ENCODE results near the gene ATP6V0A1.
A peak's percentile ranks its signal among the peaks of the same experiment; 100 is the strongest.
"Not testable (repeated sequence)": the region's sequence is repeated elsewhere in the genome, so short reads cannot be mapped to it uniquely, and the experiment has no call there.

Gene ATP6V0A1

GRCh38 chr17:42553161-42553818 lies 94.6 kb downstream of the ATP6V0A1 start:
- Histone ChIP-seq H3K4me3 (ENCODE audit: low read depth, low read length) (peak overlapping the region; percentile 95; the same call in 1 of the 2 replicates), H3K27ac (ENCODE audit: low read depth, low read length) (no peak overlapping the region), H3K27me3 (ENCODE audit: control insufficient read depth, insufficient read depth, low read length) (no peaks in the 10 kb centered on the region), H3K9ac (ENCODE audit: low read length) (no peak overlapping the region), H3K4me1 (ENCODE audit: control insufficient read depth, insufficient read depth, low read length) (peaks cover 16% of the 10 kb centered on the region), H3K36me3 (ENCODE audit: control insufficient read depth, insufficient read depth, low read length) (no peaks in the 10 kb centered on the region), H3K9me3 (ENCODE audit: control insufficient read depth, insufficient read depth, low read depth, low read length) (no peaks in the 10 kb centered on the region)

- Histone ChIP-seq H3K9me3 (ENCODE audit: control insufficient read depth, insufficient read depth, low read depth, low read length) (no peaks in the 10 kb centered on the region), H3K4me1 (ENCODE audit: control insufficient read depth, insufficient read depth, low read length) (peaks cover 16% of the 10 kb centered on the region), H3K27me3 (ENCODE audit: control insufficient read depth, insufficient read depth, low read length) (no peaks in the 10 kb centered on the region), H3K9ac (ENCODE audit: low read length) (peak overlapping the region; percentile 36), H3K27ac (ENCODE audit: low read depth, low read length) (no peak overlapping the region), H3K4me3 (ENCODE audit: low read depth, low read length) (peak overlapping the region; percentile 95), H3K36me3 (ENCODE audit: control insufficient read depth, insufficient read depth, low read length) (no peaks in the 10 kb centered on the region)
Measured at GRCh38 chr17:42553866-42554249, 95.2 kb downstream of the ATP6V0A1 start.

DNA sequence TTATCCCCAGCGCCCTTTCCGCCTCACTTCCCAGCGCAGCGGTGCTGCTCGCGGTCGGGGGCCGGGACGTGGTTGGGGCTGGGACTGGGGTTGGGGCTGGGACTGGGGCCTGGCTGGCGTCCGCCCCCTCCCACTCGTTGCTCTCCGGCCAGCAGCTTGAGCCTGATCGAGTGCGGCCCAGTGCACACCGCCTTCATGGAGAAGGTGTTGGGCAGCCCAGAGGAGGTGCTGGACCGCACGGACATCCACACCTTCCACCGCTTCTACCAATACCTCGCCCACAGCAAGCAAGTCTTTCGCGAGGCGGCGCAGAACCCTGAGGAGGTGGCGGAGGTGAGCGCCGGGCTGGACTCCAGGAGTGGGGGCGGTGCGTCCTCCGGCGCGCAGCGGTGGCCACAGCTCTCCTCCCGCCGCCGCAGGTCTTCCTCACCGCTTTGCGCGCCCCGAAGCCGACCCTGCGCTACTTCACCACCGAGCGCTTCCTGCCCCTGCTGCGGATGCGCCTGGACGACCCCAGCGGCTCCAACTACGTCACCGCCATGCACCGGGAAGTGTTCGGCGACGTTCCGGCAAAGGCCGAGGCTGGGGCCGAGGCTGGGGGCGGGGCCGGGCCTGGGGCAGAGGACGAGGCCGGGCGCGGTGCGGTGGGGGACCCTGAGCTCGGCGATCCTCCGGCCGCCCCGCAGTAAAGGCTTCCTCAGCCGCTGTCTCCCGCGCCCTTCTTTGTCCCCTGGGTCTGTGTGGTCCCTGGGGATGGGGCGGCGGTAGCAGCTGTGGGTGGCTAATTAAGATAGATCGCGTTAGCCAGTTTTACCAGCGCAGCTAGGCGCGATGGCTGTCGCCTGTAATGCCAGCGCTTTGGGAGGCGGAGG lies 95.8 kb downstream of the ATP6V0A1 start:
- peak overlapping the region; percentile 81 for H3K9ac ChIP-seq (ENCODE audit: low read length)
- H3K4me1 ChIP-seq (ENCODE audit: control insufficient read depth, insufficient read depth, low read length) = peaks cover 16% of the 10 kb centered on the region
- H3K27ac ChIP-seq (ENCODE audit: low read depth, low read length) = peak overlapping the region; percentile 24; the same call in 1 of the 2 replicates
- H3K36me3 ChIP-seq (ENCODE audit: control insufficient read depth, insufficient read depth, low read length) = no peaks in the 10 kb centered on the region
- peak overlapping the region; percentile 95 for H3K4me3 ChIP-seq (ENCODE audit: low read depth, low read length)
- no peaks in the 10 kb centered on the region for H3K27me3 ChIP-seq (ENCODE audit: control insufficient read depth, insufficient read depth, low read length)
- no peaks in the 10 kb centered on the region for H3K9me3 ChIP-seq (ENCODE audit: control insufficient read depth, insufficient read depth, low read depth, low read length)

DNA sequence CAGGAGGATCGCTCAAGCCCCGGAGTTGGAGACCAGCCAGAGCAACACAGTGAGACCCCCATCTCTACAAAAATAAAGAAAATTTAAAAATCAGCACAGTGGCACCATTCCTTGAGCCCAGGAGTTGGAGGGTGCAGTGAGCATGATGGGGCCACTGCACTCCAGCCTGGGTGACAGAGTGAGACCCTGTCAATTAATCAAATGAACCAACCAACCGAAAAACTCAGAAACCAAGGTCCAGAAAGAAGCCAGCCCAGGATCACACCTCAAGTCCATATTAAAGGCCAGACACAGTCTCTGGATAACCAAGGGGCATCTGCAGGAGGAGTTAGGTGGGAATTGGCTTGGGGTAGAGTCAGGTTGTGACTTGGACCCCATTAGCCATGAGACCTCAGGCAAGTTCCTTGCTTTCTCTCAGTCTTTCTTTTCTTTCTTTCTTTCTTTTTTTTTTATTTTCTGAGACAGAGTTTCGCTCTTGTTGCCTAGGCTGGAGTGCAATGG lies 96.5 kb downstream of the ATP6V0A1 start:
- Histone ChIP-seq H3K27ac (ENCODE audit: low read depth, low read length) (0 out of 2 replicates have a peak overlapping the region, but pooled peaks have one; percentile 24), H3K9me3 (ENCODE audit: control insufficient read depth, insufficient read depth, low read depth, low read length) (no peaks in the 10 kb centered on the region), H3K27me3 (ENCODE audit: control insufficient read depth, insufficient read depth, low read length) (no peaks in the 10 kb centered on the region), H3K9ac (ENCODE audit: low read length) (peak overlapping the region; percentile 81), H3K4me1 (ENCODE audit: control insufficient read depth, insufficient read depth, low read length) (peaks cover 16% of the 10 kb centered on the region), H3K4me3 (ENCODE audit: low read depth, low read length) (peak overlapping the region; percentile 95), H3K36me3 (ENCODE audit: control insufficient read depth, insufficient read depth, low read length) (no peaks in the 10 kb centered on the region)

- not testable (repeated sequence) for H3K27me3 ChIP-seq (ENCODE audit: control insufficient read depth, insufficient read depth, low read length); H3K9ac ChIP-seq (ENCODE audit: low read length); H3K27ac ChIP-seq (ENCODE audit: low read depth, low read length); H3K36me3 ChIP-seq (ENCODE audit: control insufficient read depth, insufficient read depth, low read length); H3K4me3 ChIP-seq (ENCODE audit: low read depth, low read length); H3K9me3 ChIP-seq (ENCODE audit: control insufficient read depth, insufficient read depth, low read depth, low read length)
- peaks cover 16% of the 10 kb centered on the region for H3K4me1 ChIP-seq (ENCODE audit: control insufficient read depth, insufficient read depth, low read length)
Measured at GRCh38 chr17:42555961-42556617, 97.4 kb downstream of the ATP6V0A1 start.

- Histone ChIP-seq H3K4me1 (ENCODE audit: control insufficient read depth, insufficient read depth, low read length) (peaks cover 18% of the 10 kb centered on the region), H3K36me3 (ENCODE audit: control insufficient read depth, insufficient read depth, low read length) (peaks cover 9% of the 10 kb centered on the region), H3K9me3 (ENCODE audit: control insufficient read depth, insufficient read depth, low read depth, low read length) (no peaks in the 10 kb centered on the region), H3K27me3 (ENCODE audit: control insufficient read depth, insufficient read depth, low read length) (no peaks in the 10 kb centered on the region), H3K9ac (ENCODE audit: low read length) (no peak overlapping the region), H3K27ac (ENCODE audit: low read depth, low read length) (no peak overlapping the region), H3K4me3 (ENCODE audit: low read depth, low read length) (no peak overlapping the region)
Measured at GRCh38 chr17:42559075-42559474, 100.4 kb downstream of the ATP6V0A1 start.

DNA sequence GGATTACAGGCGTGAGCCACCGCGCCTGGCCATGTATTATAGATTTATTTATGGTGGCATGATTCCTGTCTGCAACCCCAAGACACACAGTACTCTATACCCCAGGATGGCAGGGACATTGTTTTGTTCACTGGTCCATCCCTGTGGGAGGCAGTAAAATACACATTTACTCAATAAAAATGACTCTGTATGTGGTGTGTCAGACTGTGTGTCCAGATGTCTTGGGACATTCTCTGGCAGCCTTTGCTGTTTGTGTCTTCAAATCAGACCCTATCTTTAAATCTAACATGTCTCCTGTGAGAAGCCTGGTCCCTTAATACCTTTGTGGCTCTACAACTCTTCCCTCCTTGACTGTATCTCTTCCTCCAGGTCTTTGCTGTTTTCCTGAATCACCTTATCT lies 101.6 kb downstream of the ATP6V0A1 start:
- peaks cover 15% of the 10 kb centered on the region for H3K4me1 ChIP-seq (ENCODE audit: control insufficient read depth, insufficient read depth, low read length)
- H3K9ac ChIP-seq (ENCODE audit: low read length) = no peak overlapping the region
- H3K27ac ChIP-seq (ENCODE audit: low read depth, low read length) = no peak overlapping the region
- no peak overlapping the region for H3K4me3 ChIP-seq (ENCODE audit: low read depth, low read length)
- no peaks in the 10 kb centered on the region for H3K27me3 ChIP-seq (ENCODE audit: control insufficient read depth, insufficient read depth, low read length)
- H3K9me3 ChIP-seq (ENCODE audit: control insufficient read depth, insufficient read depth, low read depth, low read length) = no peaks in the 10 kb centered on the region
- H3K36me3 ChIP-seq (ENCODE audit: control insufficient read depth, insufficient read depth, low read length) = peaks cover 20% of the 10 kb centered on the region

DNA sequence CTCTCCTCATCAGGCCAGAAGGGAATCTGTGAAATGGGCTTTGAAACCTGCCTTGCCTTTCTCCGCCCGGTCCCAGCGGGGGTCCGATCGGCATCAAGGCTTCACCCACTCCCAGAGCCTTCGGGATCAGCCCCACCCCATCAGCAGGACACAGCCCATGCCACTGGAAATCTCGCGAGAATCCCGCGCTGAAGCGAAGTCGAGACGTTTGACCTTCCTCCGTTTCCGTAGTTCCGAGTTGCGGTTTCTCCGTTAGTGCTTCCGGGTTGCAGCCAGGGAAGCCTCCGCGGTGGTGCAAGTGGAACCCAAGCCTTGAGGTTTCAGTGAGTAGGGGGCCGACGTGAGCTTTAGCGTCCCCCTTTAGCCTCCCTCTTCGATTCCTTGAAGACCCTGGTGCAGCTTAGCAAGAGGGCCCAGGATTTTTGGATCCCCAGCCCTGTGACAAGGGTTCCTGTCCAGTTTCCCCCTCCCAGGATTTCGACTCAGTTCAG lies 103.3 kb downstream of the ATP6V0A1 start, which contains the start of gene COASY:
Gene COASY, plus strand, starts transcription at position 252 of the 491 bp plus-strand sequence. CDS start 475 bp downstream, outside the sequence.
- peak within 1 kb of the TSS; percentile 81 for H3K4me3 ChIP-seq (ENCODE audit: low read depth, low read length)
- H3K36me3 ChIP-seq (ENCODE audit: control insufficient read depth, insufficient read depth, low read length) = peaks cover 31% of the 10 kb centered on the region
- H3K27ac ChIP-seq (ENCODE audit: low read depth, low read length) = peak within 1 kb of the TSS; percentile 21; the same call in 1 of the 2 replicates

GRCh38 chr17:42562388-42563142 lies 103.9 kb downstream of the ATP6V0A1 start:
- H3K9me3 ChIP-seq (ENCODE audit: control insufficient read depth, insufficient read depth, low read depth, low read length) = no peaks in the 10 kb centered on the region
- peak overlapping the region; percentile 92 for H3K9ac ChIP-seq (ENCODE audit: low read length)
- H3K27me3 ChIP-seq (ENCODE audit: control insufficient read depth, insufficient read depth, low read length) = no peaks in the 10 kb centered on the region
- H3K36me3 ChIP-seq (ENCODE audit: control insufficient read depth, insufficient read depth, low read length) = peaks cover 31% of the 10 kb centered on the region
- peak overlapping the region; percentile 81 for H3K4me3 ChIP-seq (ENCODE audit: low read depth, low read length)
- H3K27ac ChIP-seq (ENCODE audit: low read depth, low read length) = peak overlapping the region; percentile 21; the same call in 1 of the 2 replicates
- peaks cover 17% of the 10 kb centered on the region for H3K4me1 ChIP-seq (ENCODE audit: control insufficient read depth, insufficient read depth, low read length)

More for the DNA sequence above, 103.3 kb downstream of the ATP6V0A1 start, which contains the start of gene COASY:
- H3K27me3 ChIP-seq (ENCODE audit: control insufficient read depth, insufficient read depth, low read length) = no peaks in the 10 kb centered on the region
- peak within 1 kb of the TSS; percentile 92 for H3K9ac ChIP-seq (ENCODE audit: low read length)
- H3K4me1 ChIP-seq (ENCODE audit: control insufficient read depth, insufficient read depth, low read length) = peaks cover 15% of the 10 kb centered on the region
- H3K9me3 ChIP-seq (ENCODE audit: control insufficient read depth, insufficient read depth, low read depth, low read length) = no peaks in the 10 kb centered on the region

- no peak overlapping the region; the same call in 1 of the 2 replicates for H3K27ac ChIP-seq (ENCODE audit: low read depth, low read length)
- no peaks in the 10 kb centered on the region for H3K9me3 ChIP-seq (ENCODE audit: control insufficient read depth, insufficient read depth, low read depth, low read length)
- H3K27me3 ChIP-seq (ENCODE audit: control insufficient read depth, insufficient read depth, low read length) = no peaks in the 10 kb centered on the region
- H3K4me1 ChIP-seq (ENCODE audit: control insufficient read depth, insufficient read depth, low read length) = peaks cover 20% of the 10 kb centered on the region
- peaks cover 31% of the 10 kb centered on the region for H3K36me3 ChIP-seq (ENCODE audit: control insufficient read depth, insufficient read depth, low read length)
- H3K9ac ChIP-seq (ENCODE audit: low read length) = peak overlapping the region; percentile 92
- peak overlapping the region; percentile 81 for H3K4me3 ChIP-seq (ENCODE audit: low read depth, low read length)
Measured at GRCh38 chr17:42563143-42563509, 104.4 kb downstream of the ATP6V0A1 start.
